Hepatocyte (in vitro differentiated cells): ENCODE data around the gene SPPL2C. TPM values are rescaled to one million over a fixed set of nuclear protein-coding genes. Genes with fewer than 3 reads are reported as not detected.

Source experiments
- DNase-seq: peaks from one replicate; pipeline ENCODE4 v3.0.0-alpha.2; 2016; ENCODE audit warnings: low spot score
- H2AFZ ChIP-seq: fragments of 200-600 bp; sonication (generic); 2 replicates; pipeline ENCODE4 v1.6.0; 2016; ENCODE audit warnings: antibody characterized with exemption, mild to moderate bottlenecking
- H3K27ac ChIP-seq: fragments of 200-600 bp; sonication (generic); 2 replicates; pipeline ENCODE4 v1.5.1; 2016; ENCODE audit warnings: mild to moderate bottlenecking
- H3K27me3 ChIP-seq: fragments of 200-600 bp; sonication (generic); 2 replicates; pipeline ENCODE4 v1.6.1; 2016
- H3K36me3 ChIP-seq: fragments of 200-600 bp; sonication (generic); replicated peaks from 2 replicates; pipeline ENCODE4 v1.5.1; 2016; ENCODE audit warnings: low read depth; ENCODE audit not compliant: insufficient read depth
- H3K4me1 ChIP-seq: fragments of 200-600 bp; sonication (generic); 2 replicates; pipeline ENCODE4 v1.5.1; 2016; ENCODE audit warnings: mild to moderate bottlenecking, moderate library complexity; ENCODE audit not compliant: insufficient read depth
- H3K4me2 ChIP-seq: fragments of 200-600 bp; sonication (generic); 2 replicates; pipeline ENCODE4 v1.6.0; 2016
- H3K4me3 ChIP-seq: fragments of 200-600 bp; sonication (generic); 2 replicates; pipeline ENCODE4 v1.5.1; 2016; ENCODE audit warnings: mild to moderate bottlenecking
- H3K79me2 ChIP-seq: fragments of 200-600 bp; sonication (generic); 2 replicates; pipeline ENCODE4 v1.6.0; 2017; ENCODE audit warnings: mild to moderate bottlenecking
- H3K9me2 ChIP-seq: fragments of 200-600 bp; sonication (generic); replicated peaks from 2 replicates; pipeline ENCODE4 v1.6.0; 2017; ENCODE audit warnings: mild to moderate bottlenecking; ENCODE audit not compliant: insufficient read depth
- H3K9me3 ChIP-seq: fragments of 200-600 bp; sonication (generic); 2 replicates; pipeline ENCODE4 v1.5.1; 2016; ENCODE audit warnings: low read depth, mild to moderate bottlenecking
- H4K20me1 ChIP-seq: fragments of 200-600 bp; sonication (generic); 2 replicates; pipeline ENCODE4 v1.6.0; 2016; ENCODE audit warnings: mild to moderate bottlenecking; ENCODE audit not compliant: insufficient read depth, poor library complexity, severe bottlenecking
- CTCF ChIP-seq: fragments of 200-600 bp; sonication (generic); IDR thresholded peaks from 2 replicates; pipeline ENCODE4 v1.5.1; 2016; ENCODE audit warnings: antibody characterized with exemption, mild to moderate bottlenecking; ENCODE audit not compliant: poor library complexity
- EZH2 ChIP-seq: fragments of 200-600 bp; sonication (generic); IDR thresholded peaks from 2 replicates; pipeline ENCODE4 v1.6.1; 2016; ENCODE audit warnings: antibody characterized with exemption, mild to moderate bottlenecking, borderline replicate concordance
- EZH2phosphoT487 ChIP-seq: fragments of 200-600 bp; sonication (generic); IDR thresholded peaks from one replicate; pipeline ENCODE4 v1.6.1; 2018; ENCODE audit warnings: antibody characterized with exemption, mild to moderate bottlenecking, low read depth, moderate library complexity; ENCODE audit not compliant: unreplicated experiment, severe bottlenecking
- WGBS: methylation state at CpG from one replicate; pipeline ENCODE4 v1.1.6; 2016; ENCODE audit warnings: low lambda C conversion rate; ENCODE audit errors: missing lambda C conversion rate; 5-methylcytosine and 5-hydroxymethylcytosine counted together
- polyA plus RNA-seq: library from polyadenylated mRNA; unstranded; fragments of >200 nt; fragmentation: Nextera tagmentation; extraction: Ambion mirVana; gene quantifications from 2 replicates; pipeline ENCODE4 v1.2.1, GENCODE V29; 2016
- total RNA-seq: library from RNA; depleted of rRNA; stranded (reverse); fragments of >200 nt; gene quantifications from 2 replicates; pipeline ENCODE4 v1.2.3, GENCODE V29; 2014

Gene SPPL2C
- total and polyA plus RNA-seq, 2 experiments from 2014 or later: not detected

- H2AFZ ChIP-seq: no peak overlapping the region
- TF ChIP-seq EZH2 (no peak), CTCF (no peak), EZH2phosphoT487 (no peak)
- no peak overlapping the region for H3K4me2 ChIP-seq
- no peaks in the 10 kb centered on the region for H3K4me1 ChIP-seq
- H3K9me2 ChIP-seq: no peaks in the 10 kb centered on the region
- no peak overlapping the region for H3K4me3 ChIP-seq
- WGBS: 79% methylated on average over 1 of the region's 1 CpG
- no peaks in the 10 kb centered on the region for H4K20me1 ChIP-seq
- H3K27me3 ChIP-seq: peaks cover 16% of the 10 kb centered on the region
- no peak for DNase-seq
- no peaks in the 10 kb centered on the region for H3K79me2 ChIP-seq
- no peaks in the 10 kb centered on the region for H3K36me3 ChIP-seq
- H3K27ac ChIP-seq: no peak overlapping the region
- H3K9me3 ChIP-seq: no peaks in the 10 kb centered on the region
Measured at GRCh38 chr17:45877467-45877866, 32.8 kb downstream of the SPPL2C start.

- WGBS: 93% methylated on average over 2 of the region's 2 CpGs
- Histone ChIP-seq H2AFZ (no peak overlapping the region), H3K4me3 (no peak overlapping the region), H3K79me2 (no peaks in the 10 kb centered on the region), H3K4me2 (no peak overlapping the region), H3K27ac (no peak overlapping the region), H3K9me2 (no peaks in the 10 kb centered on the region), H3K27me3 (peaks cover 2% of the 10 kb centered on the region), H3K36me3 (no peaks in the 10 kb centered on the region), H3K9me3 (no peaks in the 10 kb centered on the region), H3K4me1 (no peaks in the 10 kb centered on the region), H4K20me1 (no peaks in the 10 kb centered on the region)
- TF ChIP-seq CTCF (no peak), EZH2phosphoT487 (no peak), EZH2 (no peak)
- no peak for DNase-seq
Measured at GRCh38 chr17:45883063-45883462, 38.4 kb downstream of the SPPL2C start.

GRCh38 chr17:45886852-45887251 is 42.2 kb downstream of the SPPL2C start:
- Histone ChIP-seq H3K9me3 (no peaks in the 10 kb centered on the region), H3K36me3 (no peaks in the 10 kb centered on the region), H3K9me2 (no peaks in the 10 kb centered on the region), H3K79me2 (no peaks in the 10 kb centered on the region), H3K4me2 (no peak overlapping the region), H2AFZ (no peak overlapping the region), H3K4me3 (no peak overlapping the region), H3K4me1 (no peaks in the 10 kb centered on the region), H4K20me1 (no peaks in the 10 kb centered on the region), H3K27me3 (peaks cover 17% of the 10 kb centered on the region), H3K27ac (no peak overlapping the region)
- TF ChIP-seq EZH2: no peak
- TF ChIP-seq EZH2phosphoT487: no peak
- TF ChIP-seq CTCF: no peak
- 68% methylated on average over 2 of the region's 2 CpGs for WGBS
- DNase-seq: no peak

GRCh38 chr17:45888392-45888791 is 43.7 kb downstream of the SPPL2C start:
- WGBS: 55% methylated on average over 5 of the region's 5 CpGs
- H3K4me3 ChIP-seq: no peak overlapping the region
- no peak overlapping the region for H3K27ac ChIP-seq
- TF ChIP-seq EZH2phosphoT487: no peak
- no peak for TF ChIP-seq EZH2
- TF ChIP-seq CTCF: no peak
- H3K4me2 ChIP-seq: no peak overlapping the region
- peaks cover 17% of the 10 kb centered on the region for H3K27me3 ChIP-seq
- H3K36me3 ChIP-seq: no peaks in the 10 kb centered on the region
- H3K9me2 ChIP-seq: no peaks in the 10 kb centered on the region
- H3K4me1 ChIP-seq: no peaks in the 10 kb centered on the region
- H3K79me2 ChIP-seq: no peaks in the 10 kb centered on the region
- no peaks in the 10 kb centered on the region for H4K20me1 ChIP-seq
- DNase-seq: no peak
- H3K9me3 ChIP-seq: no peaks in the 10 kb centered on the region
- H2AFZ ChIP-seq: no peak overlapping the region
